NK-92 treated with Interleukin-12 subunit alpha and Interleukin-12 subunit beta, amount 100 ng/mL, for 24 hours (cell line): ENCODE data around the gene ARMCX6.
"Not testable (repeated sequence)": the region's sequence is repeated elsewhere in the genome, so short reads cannot be mapped to it uniquely, and the experiment has no call there.

Experiments
- DNase-seq: peaks from one replicate; lab custom pipeline; 2025; lab: John Stamatoyannopoulos, UW

ARMCX6 gene

DNA sequence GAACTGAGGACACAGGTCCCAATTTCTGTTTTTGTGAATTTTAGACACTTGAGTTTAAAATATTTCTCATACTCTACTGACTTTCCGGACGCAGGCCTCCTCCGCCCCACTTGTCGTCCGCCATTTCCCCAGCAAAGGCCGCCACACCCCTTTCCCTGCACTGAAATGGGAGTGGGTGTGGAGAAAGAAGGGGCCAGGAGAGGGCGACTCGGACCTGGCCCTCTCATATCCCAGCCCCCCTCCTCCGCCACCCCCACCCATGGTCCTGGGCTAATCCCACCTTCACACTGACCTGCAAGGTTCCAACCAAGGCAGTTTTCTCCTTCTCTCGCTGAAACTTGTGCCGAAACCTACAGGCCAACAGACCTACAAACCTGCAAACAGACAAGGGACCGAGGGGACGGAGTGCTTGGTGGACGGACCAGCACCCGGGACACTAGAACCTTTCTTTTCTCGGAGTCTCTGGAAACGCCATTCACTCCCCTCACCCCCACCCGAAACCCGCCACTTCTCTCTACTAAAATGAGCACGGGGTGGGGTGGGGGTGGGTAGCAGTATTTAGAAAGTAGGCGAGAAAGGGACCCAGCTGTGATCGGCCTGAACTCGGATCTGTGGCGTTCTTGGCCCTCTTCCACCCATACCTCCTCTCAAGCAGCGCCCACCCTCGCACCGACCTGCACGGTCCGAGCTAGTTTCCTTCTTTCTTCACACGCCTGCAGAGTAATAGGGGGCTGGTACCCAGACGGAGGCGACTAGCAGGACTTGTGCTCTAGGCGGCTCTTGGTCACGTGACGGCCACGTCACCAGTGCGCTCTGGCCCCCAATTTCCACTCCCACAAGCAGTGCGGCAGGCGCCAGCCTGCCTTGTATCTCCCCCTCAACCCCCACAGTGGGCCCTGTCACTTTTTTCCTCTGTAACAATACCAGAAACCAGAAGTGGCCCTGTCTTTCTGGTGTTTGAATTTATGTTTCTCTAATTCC, at the start of gene ARMCX6:
Gene ARMCX6, minus strand, starts transcription at position 790 of the 981 bp plus-strand sequence. CDS start 1,380 bp downstream, outside the sequence.
- peak; percentile 56 for DNase-seq

DNA sequence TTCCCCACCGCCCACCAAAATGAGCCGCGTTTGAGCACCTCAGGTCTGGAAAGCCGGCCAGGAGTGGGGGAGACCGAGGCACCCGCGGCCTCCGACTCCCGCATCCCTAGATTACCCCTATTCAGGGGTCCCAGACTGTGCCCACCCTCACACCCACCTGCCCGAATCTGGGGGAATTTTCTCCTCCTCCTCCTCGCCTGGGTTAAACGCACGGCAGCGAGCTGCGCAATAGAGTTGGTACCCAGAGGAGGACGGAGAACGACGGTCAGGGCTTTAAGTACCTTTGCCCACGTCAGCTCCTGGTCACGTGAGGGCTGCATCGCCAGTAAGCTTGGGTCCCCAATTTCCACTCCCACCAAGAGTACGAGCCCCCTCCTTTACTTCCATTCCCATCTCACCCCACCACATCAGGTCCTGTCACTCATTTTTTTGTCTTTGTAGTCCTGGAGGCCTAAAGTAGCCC, 41.8 kb upstream of the ARMCX6 start, which contains the start of gene ARMCX2:
Gene ARMCX2, minus strand, starts transcription at position 250 of the 463 bp plus-strand sequence. CDS start 2,262 bp downstream, outside the sequence.
- no peak for DNase-seq

DNA sequence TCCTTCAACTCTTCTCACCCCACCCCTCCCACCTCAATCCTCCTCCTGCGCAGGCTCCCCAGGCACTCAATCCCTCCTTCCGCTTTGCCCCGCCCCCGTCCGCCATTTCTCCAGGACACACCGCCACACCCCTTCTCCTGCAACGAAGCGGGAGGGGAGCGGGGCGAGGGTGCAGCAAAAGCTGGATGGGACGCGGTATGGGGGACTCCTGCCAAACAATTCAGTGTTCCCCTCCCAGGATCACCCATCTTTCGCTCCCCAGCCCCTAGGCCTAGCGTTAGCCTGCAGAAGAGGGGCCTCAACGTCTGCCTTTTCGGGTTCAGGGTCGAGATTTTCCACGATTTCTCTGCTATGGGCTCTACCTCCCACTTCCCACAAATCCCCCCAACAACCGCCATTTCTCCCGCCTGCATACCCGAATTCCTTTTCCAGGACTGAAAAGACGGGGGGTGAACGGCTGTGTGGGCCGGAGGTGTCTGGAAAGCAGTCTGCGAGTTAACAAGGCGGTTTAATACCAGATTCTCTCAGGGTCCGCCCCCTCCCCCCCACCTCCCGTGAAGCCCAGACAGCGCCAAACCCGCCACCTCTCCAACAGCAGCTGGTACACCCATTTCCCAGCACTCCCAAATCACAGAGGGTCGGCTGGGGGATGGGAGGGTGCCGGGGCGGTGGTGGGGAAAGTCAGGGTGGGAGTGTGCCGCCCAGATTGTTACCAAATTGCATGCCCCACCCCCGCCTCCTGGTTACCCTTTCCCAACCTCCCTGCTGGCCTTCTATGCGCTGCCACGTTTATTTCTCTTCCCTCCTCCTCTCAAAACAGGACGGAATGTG, 41.1 kb upstream of the ARMCX6 start:
- DNase-seq: no peak

DNA sequence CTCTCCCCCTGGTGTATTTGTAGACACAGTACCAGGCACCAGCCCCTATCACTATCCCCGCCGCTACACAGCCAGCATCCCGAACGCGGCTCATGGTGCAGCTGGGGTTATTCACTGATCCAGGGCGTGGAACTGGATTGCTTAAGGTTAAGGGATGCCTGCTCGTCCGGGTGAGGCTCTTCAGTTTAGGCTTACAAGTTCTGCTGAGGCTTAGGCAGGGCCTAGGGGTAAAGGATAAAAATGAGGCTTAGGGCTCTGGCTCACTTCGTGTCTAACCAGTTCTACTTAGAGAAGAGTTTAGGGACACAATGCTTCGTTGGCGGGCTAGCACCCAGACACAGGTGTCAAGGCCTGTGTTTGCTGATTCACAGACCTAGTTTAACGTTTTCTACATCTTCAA, 39.7 kb upstream of the ARMCX6 start:
- no peak for DNase-seq

DNA sequence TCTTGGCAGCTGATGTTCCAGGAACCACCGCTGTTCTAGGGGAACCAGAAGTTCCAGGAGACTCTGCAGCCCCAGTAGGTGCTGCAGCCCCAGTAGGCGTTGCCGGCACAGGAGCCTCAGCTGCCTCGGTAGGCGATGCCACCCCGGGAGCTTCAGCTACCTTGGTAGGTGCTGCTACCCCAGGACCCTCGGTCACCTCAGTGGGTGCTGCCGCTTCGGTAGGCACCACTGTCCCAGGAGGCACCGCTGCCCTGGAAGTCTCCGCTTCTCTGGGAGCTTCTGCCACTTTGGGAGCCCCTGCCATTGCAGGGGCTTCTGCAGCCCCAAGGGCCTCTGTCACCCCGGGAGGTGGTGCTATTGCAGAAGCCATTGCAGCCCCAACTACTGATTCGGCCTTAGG, 39.0 kb upstream of the ARMCX6 start:
- DNase-seq: no peak

DNA sequence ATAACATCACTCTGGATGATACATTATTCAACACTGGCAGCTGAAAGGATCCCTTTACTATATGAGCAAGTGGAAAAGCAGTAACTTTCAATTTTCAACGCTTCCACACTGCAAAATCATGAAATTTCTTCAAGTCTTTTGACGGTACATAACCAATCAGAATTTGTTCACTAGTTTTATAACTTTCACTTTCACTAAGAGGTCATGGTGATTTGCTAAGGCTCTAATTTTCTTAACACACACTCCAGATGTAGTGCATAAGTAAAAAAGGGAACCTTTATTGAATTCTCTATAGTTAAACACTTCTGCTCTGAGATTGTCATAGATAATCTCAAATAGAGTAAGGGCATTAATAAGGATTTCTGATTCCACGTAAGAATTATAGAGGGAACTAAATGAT, 37.7 kb upstream of the ARMCX6 start:
- DNase-seq: no peak

DNA sequence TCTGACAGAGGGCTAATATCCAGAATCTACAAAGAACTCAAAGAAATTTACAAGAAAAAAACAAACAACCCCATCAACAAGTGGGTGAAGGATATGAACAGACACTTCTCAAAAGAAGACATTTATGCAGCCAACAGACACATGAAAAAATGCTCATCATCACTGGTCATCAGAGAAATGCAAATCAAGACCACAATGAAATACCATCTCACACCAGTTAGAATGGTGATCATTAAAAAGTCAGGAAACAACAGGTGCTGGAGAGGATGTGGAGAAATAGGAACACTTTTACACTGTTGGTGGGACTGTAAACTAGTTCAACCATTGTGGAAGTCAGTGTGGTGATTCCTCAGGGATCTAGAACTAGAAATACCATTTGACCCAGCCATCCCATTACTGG, 29.9 kb upstream of the ARMCX6 start:
- not testable (repeated sequence) for DNase-seq

DNA sequence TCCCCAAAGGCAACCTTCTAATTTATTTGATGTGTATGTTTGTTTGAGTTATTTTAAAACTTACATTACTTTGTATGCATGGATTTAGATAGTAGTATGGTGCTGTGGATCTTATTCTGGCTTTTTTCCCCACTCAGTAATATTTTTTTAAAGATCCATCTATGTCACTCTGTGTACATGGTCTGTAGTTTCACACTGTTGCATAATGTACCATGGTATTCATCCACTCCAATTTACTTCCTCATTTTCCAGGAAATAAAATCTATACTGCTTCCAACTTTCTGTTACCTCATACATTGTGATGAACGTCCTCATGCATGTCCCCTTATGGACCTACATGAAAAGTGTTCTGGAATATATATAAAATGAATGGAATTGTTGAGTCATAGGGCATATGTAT, 24.3 kb upstream of the ARMCX6 start:
- no peak for DNase-seq

DNA sequence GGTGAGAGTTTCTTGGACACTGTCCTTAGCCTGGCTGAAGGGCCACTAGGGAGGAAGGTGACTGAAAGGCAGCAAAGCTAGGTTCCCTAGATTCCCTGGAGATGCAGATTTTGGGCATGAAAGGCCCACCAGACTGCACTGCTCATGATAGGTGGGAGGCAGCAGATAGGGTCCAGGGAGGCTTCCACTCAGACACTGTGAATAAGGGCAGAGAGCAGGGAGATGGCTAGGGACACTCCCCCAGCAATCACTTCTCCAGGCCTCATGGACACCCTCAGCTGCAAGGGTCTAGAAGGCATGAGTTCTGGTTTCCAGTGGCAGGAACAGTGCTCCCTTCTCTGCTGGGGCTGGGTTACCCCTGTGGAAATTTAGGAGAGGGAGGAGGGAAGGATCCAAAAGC, 21.8 kb upstream of the ARMCX6 start:
- DNase-seq: no peak

DNA sequence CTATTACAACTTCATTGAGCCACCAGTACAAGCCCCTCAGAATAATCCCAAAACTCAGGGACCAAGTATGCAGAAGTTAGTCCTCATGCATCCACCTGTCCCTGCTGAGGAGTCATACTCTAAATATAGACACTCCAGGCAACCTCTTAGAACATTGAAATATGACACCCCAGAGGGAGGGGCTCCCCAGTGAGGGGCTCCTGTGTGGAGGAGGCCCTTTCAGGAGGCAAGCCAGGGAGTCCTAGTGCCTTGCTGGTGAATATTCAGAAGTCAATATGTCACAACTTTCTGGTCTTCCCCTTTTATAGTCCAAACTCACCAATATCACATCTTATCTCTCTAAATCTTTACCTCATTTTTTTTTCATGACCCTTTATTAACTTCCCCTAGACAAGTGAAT, 1.6 kb upstream of the ARMCX6 start:
- DNase-seq: no peak

DNA sequence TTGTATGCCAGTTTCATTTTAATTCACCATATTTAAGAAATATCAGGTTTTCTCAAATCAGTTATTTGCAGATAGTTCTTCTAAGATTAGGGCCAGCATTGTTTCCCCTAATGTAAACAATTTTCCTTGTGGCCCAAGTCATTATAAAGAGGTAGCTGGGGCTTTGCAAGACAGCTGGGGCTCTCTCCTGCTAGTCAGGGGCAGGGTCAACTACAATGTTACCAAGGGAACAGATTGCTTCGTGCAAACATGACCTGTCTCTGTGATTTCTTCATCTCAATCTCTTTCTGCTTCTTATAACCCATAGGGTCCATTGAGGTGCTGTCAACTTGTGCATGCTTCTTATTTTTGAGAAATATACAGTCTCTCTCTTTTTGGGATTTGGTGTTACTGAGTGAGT, 12.1 kb downstream of the ARMCX6 start:
- no peak for DNase-seq

DNA sequence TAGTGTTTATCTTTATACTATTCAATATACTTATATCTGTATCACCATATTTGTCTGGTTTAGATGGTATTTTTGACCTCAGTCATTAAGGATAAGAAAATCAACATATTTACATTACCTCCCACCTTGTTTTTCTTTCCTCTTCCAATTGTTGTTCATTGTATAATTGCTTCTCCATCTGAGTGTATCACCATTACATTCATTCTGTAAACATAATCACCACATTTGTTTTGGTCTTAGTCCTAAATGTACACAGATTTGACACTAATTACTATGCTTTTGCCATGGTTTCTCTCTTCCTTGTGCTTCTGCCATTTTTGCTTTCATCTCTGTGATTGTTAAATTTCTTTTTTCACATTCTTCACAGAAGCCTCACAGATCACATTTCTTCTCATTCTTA, 12.7 kb downstream of the ARMCX6 start:
- no peak for DNase-seq

DNA sequence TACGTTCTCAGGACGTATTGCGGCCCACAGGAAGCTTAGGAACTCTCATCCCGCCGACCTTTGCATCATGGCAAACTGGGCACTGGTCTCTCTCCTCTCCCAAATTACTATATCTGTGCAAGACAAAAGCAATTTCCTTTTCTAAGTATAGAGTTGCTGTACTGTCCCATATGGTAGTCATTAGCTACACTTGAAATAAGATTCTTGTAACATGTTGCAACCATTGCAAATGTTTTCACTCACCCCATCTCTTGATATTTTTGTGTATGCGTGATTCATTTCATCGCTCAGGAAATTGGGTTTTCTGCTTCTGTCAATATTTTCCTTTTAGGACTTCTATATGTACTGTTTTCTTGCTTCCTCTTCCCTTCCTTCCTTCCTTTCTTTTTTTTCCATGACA, 15.7 kb downstream of the ARMCX6 start:
- DNase-seq: no peak

DNA sequence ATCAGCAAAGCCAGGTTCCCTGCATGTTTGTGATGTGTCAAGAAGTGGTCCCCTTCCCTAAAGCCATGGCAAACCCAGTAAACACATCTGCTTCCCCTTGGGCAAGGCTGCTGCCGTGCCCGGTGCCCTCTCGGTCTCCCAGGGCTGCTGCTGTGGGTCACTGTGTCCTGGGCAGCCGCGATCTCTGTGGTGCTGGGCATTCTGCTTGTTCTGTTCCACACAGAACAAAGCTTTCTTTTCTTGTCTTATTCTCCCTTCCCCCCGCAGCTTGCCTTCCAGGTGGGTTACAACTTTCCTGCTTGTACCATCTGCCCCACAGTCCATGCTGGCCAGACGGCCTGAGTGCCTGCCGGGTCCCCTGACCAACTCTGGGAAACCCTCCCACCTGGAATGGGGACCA, 18.2 kb downstream of the ARMCX6 start:
- not testable (repeated sequence) for DNase-seq

DNA sequence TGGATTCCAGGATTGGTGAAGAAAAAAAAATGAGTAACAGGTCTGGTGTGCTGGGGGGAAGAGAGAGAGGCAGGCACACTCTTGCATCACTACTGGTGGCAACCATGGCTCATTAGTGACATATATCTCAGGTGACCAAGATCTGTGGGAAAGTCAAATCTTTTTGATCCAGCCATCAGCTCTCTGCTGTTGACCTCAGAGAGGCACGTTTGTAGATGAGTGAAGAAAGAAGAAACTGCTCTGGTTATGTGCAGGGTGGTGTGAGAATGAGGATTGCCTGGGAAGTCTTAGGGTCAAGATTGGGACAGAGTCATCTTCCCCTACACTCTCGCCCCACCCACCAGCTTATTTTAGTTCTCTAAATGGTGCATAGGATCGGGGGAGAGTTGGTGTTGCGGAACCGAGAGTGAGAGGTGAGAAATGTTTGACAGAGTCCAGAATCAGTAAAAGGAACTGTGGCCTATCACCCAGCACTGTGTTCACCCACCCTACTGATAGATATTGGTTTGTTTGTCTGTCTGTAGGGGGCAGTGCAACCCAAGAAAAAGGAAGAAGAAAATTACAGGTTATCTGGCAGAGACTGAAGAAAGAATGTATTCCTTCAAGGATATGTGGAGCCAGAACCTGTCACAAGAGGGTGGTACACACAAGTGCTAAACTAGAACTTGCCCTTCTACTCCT, 21.9 kb downstream of the ARMCX6 start:
- DNase-seq: no peak
